ENCODE measurements around the gene CFAP46. TPM values are rescaled to one million over a fixed set of nuclear protein-coding genes. Genes with fewer than 3 reads are reported as not detected.

CFAP46 gene
- polyA plus RNA-seq, 1 donor from 2014 or later: 2.6 TPM

DNA sequence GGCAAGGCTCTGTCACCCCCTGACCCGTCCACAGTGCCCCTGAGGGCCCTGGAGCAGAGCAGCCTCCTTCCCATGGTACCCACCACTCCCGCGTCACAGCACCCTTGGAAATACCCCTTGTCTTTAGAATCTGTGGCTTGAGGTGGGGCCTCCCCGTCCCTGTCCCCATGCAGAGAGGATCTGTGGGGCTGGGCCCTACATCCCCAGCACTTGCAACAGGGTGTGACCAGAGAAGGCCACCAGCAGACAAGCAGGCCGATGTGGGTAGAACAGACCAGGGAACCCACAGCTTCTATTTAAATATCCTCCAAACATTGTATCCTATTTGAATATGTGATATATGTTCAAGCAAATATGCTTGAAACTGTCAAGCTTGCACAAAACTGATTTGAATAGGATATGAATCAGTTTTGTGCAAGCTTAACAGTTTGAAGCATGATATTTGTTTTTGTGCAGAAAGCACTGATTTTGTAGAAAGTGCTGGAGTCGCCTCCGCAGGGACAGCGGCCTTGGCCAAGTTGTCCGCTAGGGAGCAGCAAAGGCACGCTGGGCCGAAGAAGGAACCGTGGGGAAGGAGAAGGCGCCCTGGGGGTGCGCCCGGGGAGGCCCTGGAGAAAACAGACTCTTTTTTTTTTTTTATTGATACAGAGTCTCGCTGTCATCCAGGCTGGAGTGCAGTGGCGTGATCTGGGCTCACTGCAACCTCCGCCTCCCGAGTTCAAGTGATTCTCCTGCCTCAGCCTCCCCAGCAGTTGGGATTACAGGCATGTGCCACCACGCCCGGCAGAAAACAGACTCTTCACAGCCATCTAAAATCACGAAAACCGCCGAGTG is 2.2 kb downstream of the CFAP46 start:
- H3K27ac ChIP-seq (ENCODE audit: low read length): no peak overlapping the region
- H3K9ac ChIP-seq (ENCODE audit: low read length): no peak overlapping the region
- H3K36me3 ChIP-seq (ENCODE audit: insufficient read depth, low read length): no peaks in the 10 kb centered on the region

GRCh38 chr10:132939378-132939955 is 2.9 kb downstream of the CFAP46 start:
- TF ChIP-seq SMC3 (conservative IDR thresholded peaks at IDR 0.05; ENCODE audit: poor library complexity) (no peak), TAF1 (IDR thresholded peaks at IDR 0.05; ENCODE audit: low read depth) (no peak), EP300 (conservative IDR thresholded peaks at IDR 0.05; ENCODE audit: poor library complexity, severe bottlenecking) (no peak)
- Histone ChIP-seq H4K20me1 (ENCODE audit: insufficient read depth) (no peaks in the 10 kb centered on the region), H3K79me2 (replicated peaks; ENCODE audit: insufficient read depth, low read length) (no peaks in the 10 kb centered on the region), H3K36me3 (ENCODE audit: insufficient read depth, low read length) (no peaks in the 10 kb centered on the region), H2AFZ (ENCODE audit: low read depth, low read length) (no peak overlapping the region), H3K4me2 (ENCODE audit: low read length) (no peak overlapping the region), H3K9ac (ENCODE audit: low read length) (no peak overlapping the region), H3F3A (ENCODE audit: insufficient read depth, low read length, poor library complexity, severe bottlenecking) (no peaks in the 10 kb centered on the region), H3K27me3 (ENCODE audit: insufficient read depth, low read depth, low read length) (no peaks in the 10 kb centered on the region), H3K27ac (ENCODE audit: low read length) (no peak overlapping the region), H3K4me3 (ENCODE audit: low read length) (no peak overlapping the region), H3K9me3 (ENCODE audit: low read length) (no peaks in the 10 kb centered on the region), H3K9me2 (ENCODE audit: insufficient read depth, low read length) (no peaks in the 10 kb centered on the region)

More for the DNA sequence above, 2.2 kb downstream of the CFAP46 start:
- Histone ChIP-seq H4K20me1 (ENCODE audit: insufficient read depth) (no peaks in the 10 kb centered on the region), H3K9me2 (ENCODE audit: insufficient read depth, low read length) (no peaks in the 10 kb centered on the region), H3K4me2 (ENCODE audit: low read length) (no peak overlapping the region), H2AFZ (ENCODE audit: low read depth, low read length) (no peak overlapping the region), H3K27me3 (ENCODE audit: insufficient read depth, low read depth, low read length) (no peaks in the 10 kb centered on the region), H3F3A (ENCODE audit: insufficient read depth, low read length, poor library complexity, severe bottlenecking) (no peaks in the 10 kb centered on the region), H3K9me3 (ENCODE audit: low read length) (no peaks in the 10 kb centered on the region), H3K4me3 (ENCODE audit: low read length) (no peak overlapping the region), H3K79me2 (replicated peaks; ENCODE audit: insufficient read depth, low read length) (no peaks in the 10 kb centered on the region)
- TF ChIP-seq MXI1 (conservative IDR thresholded peaks at IDR 0.05; ENCODE audit: poor library complexity, severe bottlenecking) (no peak), CTCF (IDR thresholded peaks at IDR 0.05; ENCODE audit: poor library complexity, severe bottlenecking) (peak; percentile 87), RAD21 (conservative IDR thresholded peaks at IDR 0.05) (peak; percentile 90), EP300 (conservative IDR thresholded peaks at IDR 0.05; ENCODE audit: poor library complexity, severe bottlenecking) (no peak), POLR2AphosphoS5 (IDR thresholded peaks at IDR 0.05) (no peak), SMC3 (conservative IDR thresholded peaks at IDR 0.05; ENCODE audit: poor library complexity) (peak; percentile 86)

GRCh38 chr10:132938472-132939339 is 3.7 kb downstream of the CFAP46 start:
- Histone ChIP-seq H3K4me3 (ENCODE audit: low read length) (no peak overlapping the region), H3K36me3 (ENCODE audit: insufficient read depth, low read length) (no peaks in the 10 kb centered on the region), H3K27ac (ENCODE audit: low read length) (no peak overlapping the region), H3K79me2 (replicated peaks; ENCODE audit: insufficient read depth, low read length) (no peaks in the 10 kb centered on the region), H3K9me3 (ENCODE audit: low read length) (no peaks in the 10 kb centered on the region), H4K20me1 (ENCODE audit: insufficient read depth) (no peaks in the 10 kb centered on the region), H3K9ac (ENCODE audit: low read length) (no peak overlapping the region), H3F3A (ENCODE audit: insufficient read depth, low read length, poor library complexity, severe bottlenecking) (no peaks in the 10 kb centered on the region), H3K27me3 (ENCODE audit: insufficient read depth, low read depth, low read length) (no peaks in the 10 kb centered on the region), H2AFZ (ENCODE audit: low read depth, low read length) (no peak overlapping the region), H3K9me2 (ENCODE audit: insufficient read depth, low read length) (no peaks in the 10 kb centered on the region), H3K4me2 (ENCODE audit: low read length) (no peak overlapping the region)
- no peak for TF ChIP-seq MXI1 (conservative IDR thresholded peaks at IDR 0.05; ENCODE audit: poor library complexity, severe bottlenecking)
- peak; percentile 43 for TF ChIP-seq SMC3 (conservative IDR thresholded peaks at IDR 0.05; ENCODE audit: poor library complexity)
- TF ChIP-seq EZH2 (IDR thresholded peaks at IDR 0.05; ENCODE audit: borderline replicate concordance, insufficient read depth, low read length, poor library complexity, severe bottlenecking): no peak
- peak; percentile 48 for TF ChIP-seq RAD21 (conservative IDR thresholded peaks at IDR 0.05)
- peak; percentile 41 for TF ChIP-seq CTCF (IDR thresholded peaks at IDR 0.05; ENCODE audit: poor library complexity, severe bottlenecking)
- TF ChIP-seq TAF1 (IDR thresholded peaks at IDR 0.05; ENCODE audit: low read depth): no peak

Data from neural cell (in vitro differentiated cells).